ENCODE data around the gene SMIM24.

DNA sequence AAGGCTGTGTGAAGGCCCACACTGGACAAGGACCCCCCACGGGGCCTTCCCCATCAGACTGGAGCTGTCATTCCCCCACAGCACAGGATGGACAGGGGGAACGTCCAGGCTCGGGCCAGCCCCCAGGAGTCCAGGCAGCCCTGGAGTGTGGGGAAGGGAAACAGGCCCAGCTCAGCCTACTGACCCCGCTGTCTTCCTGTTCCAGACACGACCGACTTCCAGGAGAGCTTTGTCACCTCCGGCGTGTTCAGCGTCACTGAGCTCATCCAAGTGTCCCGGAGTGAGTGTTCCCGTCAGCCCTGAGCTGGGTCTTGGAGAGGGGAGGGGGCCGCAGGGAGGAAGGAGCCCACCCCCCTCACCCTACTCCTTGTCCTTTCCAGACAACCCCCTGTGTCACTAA lies 47.0 kb downstream of the SMIM24 start:
- TF ChIP-seq, protein P1, sequence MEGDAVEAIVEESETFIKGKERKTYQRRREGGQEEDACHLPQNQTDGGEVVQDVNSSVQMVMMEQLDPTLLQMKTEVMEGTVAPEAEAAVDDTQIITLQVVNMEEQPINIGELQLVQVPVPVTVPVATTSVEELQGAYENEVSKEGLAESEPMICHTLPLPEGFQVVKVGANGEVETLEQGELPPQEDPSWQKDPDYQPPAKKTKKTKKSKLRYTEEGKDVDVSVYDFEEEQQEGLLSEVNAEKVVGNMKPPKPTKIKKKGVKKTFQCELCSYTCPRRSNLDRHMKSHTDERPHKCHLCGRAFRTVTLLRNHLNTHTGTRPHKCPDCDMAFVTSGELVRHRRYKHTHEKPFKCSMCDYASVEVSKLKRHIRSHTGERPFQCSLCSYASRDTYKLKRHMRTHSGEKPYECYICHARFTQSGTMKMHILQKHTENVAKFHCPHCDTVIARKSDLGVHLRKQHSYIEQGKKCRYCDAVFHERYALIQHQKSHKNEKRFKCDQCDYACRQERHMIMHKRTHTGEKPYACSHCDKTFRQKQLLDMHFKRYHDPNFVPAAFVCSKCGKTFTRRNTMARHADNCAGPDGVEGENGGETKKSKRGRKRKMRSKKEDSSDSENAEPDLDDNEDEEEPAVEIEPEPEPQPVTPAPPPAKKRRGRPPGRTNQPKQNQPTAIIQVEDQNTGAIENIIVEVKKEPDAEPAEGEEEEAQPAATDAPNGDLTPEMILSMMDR (IDR thresholded peaks at IDR 0.05) = no peak
- peak in 1 of 2 donors; percentile 47 for TF ChIP-seq POLR2AphosphoS5 (IDR thresholded peaks at IDR 0.05; ENCODE audit: insufficient read depth in 1 of 2, low read depth in 1 of 2)
- TF ChIP-seq POLR2A (IDR thresholded peaks at IDR 0.05) = no peak

Data from vagina (tissue), 2 donors.